HepG2 (cell line): Measurements from ENCODE around the gene ADGRG6. TPM values are rescaled to one million over a fixed set of nuclear protein-coding genes. Genes with fewer than 3 reads are reported as not detected.

Experiments used
- ATF1 ChIP-seq: IDR thresholded peaks from 2 replicates; pipeline ENCODE4 v1.6.1; 2016; ENCODE audit warnings: mild to moderate bottlenecking, control low read depth
- BRD4 ChIP-seq: sonication (generic); formaldehyde crosslinking; IDR thresholded peaks from 2 replicates; pipeline ENCODE4 v1.4.0; 2020; ENCODE audit warnings: missing genetic modification reagents
- CCAR2 ChIP-seq: fragments of 200-400 bp; formaldehyde crosslinking; optimal IDR thresholded peaks from 2 replicates; pipeline ENCODE3; 2018; ENCODE audit warnings: low read depth, mild to moderate bottlenecking, low read length, moderate library complexity
- CREB1 ChIP-seq, 2 experiments: fragments of 450-650 bp in 1 of 2; IDR thresholded peaks; 2 replicates each; pipeline ENCODE4 v1.6.1; 2016 to 2017; ENCODE audit warnings: control low read depth in 1 of 2, mild to moderate bottlenecking in 1 of 2, missing compliant biosample characterization in 1 of 2, missing genetic modification characterization in 1 of 2
- HCFC1 ChIP-seq: fragments of 150-350 bp; IDR thresholded peaks from 2 replicates; pipeline ENCODE4 v1.6.1; 2014; ENCODE audit warnings: low read depth, low read length
- HDAC6 ChIP-seq: fragments of 200-600 bp; sonication (generic); IDR thresholded peaks from 2 replicates; pipeline ENCODE4 v1.7.0; 2017; ENCODE audit warnings: mild to moderate bottlenecking, antibody characterized with exemption, low read length, low read depth
- HNF4G ChIP-seq, 2 experiments: sonication (generic) in 1 of 2; formaldehyde crosslinking in 1 of 2; IDR thresholded peaks; 2 replicates each; pipeline versions ENCODE4 v1.4.0 to v1.6.1; 2011 to 2020; ENCODE audit warnings: borderline replicate concordance in 2 of 2, low read depth in 2 of 2, mild to moderate bottlenecking in 2 of 2, low read length in 1 of 2, missing genetic modification reagents in 1 of 2, moderate library complexity in 1 of 2
- JDP2 ChIP-seq: sonication (generic); formaldehyde crosslinking; IDR thresholded peaks from 2 replicates; pipeline ENCODE4 v1.8.1; 2022; ENCODE audit warnings: missing genetic modification reagents, borderline replicate concordance
- KDM4B ChIP-seq: sonication (generic); formaldehyde crosslinking; IDR thresholded peaks from 2 replicates; pipeline ENCODE4 v1.4.0; 2020; ENCODE audit warnings: missing genetic modification reagents
- MAF1 ChIP-seq: sonication (generic); formaldehyde crosslinking; IDR thresholded peaks from 2 replicates; pipeline ENCODE4 v1.5.0; 2020; ENCODE audit warnings: missing genetic modification reagents, borderline replicate concordance
- NAIF1 ChIP-seq: sonication (generic); formaldehyde crosslinking; IDR thresholded peaks from 2 replicates; pipeline ENCODE4 v1.5.0; 2020; ENCODE audit warnings: mild to moderate bottlenecking, missing genetic modification reagents, borderline replicate concordance
- NFIC ChIP-seq: IDR thresholded peaks from 2 replicates; pipeline ENCODE4 v1.6.1; 2012; ENCODE audit warnings: mild to moderate bottlenecking, low read length, inconsistent platforms
- NKX3-1 ChIP-seq: sonication (generic); formaldehyde crosslinking; IDR thresholded peaks from 2 replicates; pipeline ENCODE4 v1.5.0; 2020; ENCODE audit warnings: missing genetic modification reagents
- POLR2G ChIP-seq: fragments of 200-400 bp; formaldehyde crosslinking; IDR thresholded peaks from 2 replicates; pipeline ENCODE4 v1.6.1; 2018; ENCODE audit warnings: mild to moderate bottlenecking, low read depth, low read length, moderate library complexity
- RBM39 ChIP-seq: fragments of 200-400 bp; formaldehyde crosslinking; IDR thresholded peaks from one replicate; pipeline ENCODE4 v1.6.1; 2018; ENCODE audit warnings: antibody characterized with exemption, mild to moderate bottlenecking, low read depth, low read length; ENCODE audit not compliant: poor library complexity, severe bottlenecking
- RFX5 ChIP-seq: IDR thresholded peaks from 2 replicates; pipeline ENCODE4 v1.6.1; 2011; ENCODE audit warnings: low read depth, low read length, improper control_type of control experiment
- SNAPC2 ChIP-seq: sonication (generic); formaldehyde crosslinking; IDR thresholded peaks from 2 replicates; pipeline ENCODE4 v1.8.1; 2022; ENCODE audit warnings: mild to moderate bottlenecking, missing genetic modification reagents
- SRSF4 ChIP-seq: fragments of 200-400 bp; formaldehyde crosslinking; IDR thresholded peaks from one replicate; pipeline ENCODE4 v1.6.1; 2018; ENCODE audit warnings: mild to moderate bottlenecking, low read depth, low read length, moderate library complexity; ENCODE audit not compliant: poor library complexity, severe bottlenecking
- ZBTB38 ChIP-seq: sonication (generic); formaldehyde crosslinking; IDR thresholded peaks from 2 replicates; pipeline ENCODE4 v1.5.1; 2020; ENCODE audit warnings: mild to moderate bottlenecking, missing genetic modification reagents
- ZC3H13 ChIP-seq: sonication (generic); formaldehyde crosslinking; IDR thresholded peaks from 2 replicates; pipeline ENCODE4 v1.8.1; 2023; ENCODE audit warnings: mild to moderate bottlenecking, missing genetic modification reagents, moderate library complexity
- ZFP36L1 ChIP-seq: sonication (generic); formaldehyde crosslinking; IDR thresholded peaks from 2 replicates; pipeline ENCODE4 v1.8.0; 2022; ENCODE audit warnings: mild to moderate bottlenecking, missing genetic modification reagents, moderate library complexity
- ZFP90 ChIP-seq: sonication (generic); formaldehyde crosslinking; IDR thresholded peaks from 2 replicates; pipeline ENCODE4 v1.8.0; 2022; ENCODE audit warnings: missing genetic modification reagents, mild to moderate bottlenecking, inconsistent platforms, borderline replicate concordance
- ZMYM4 ChIP-seq: sonication (generic); formaldehyde crosslinking; IDR thresholded peaks from 2 replicates; pipeline ENCODE4 v1.8.1; 2023; ENCODE audit warnings: mild to moderate bottlenecking, missing genetic modification reagents
- ZNF350 ChIP-seq: sonication (generic); formaldehyde crosslinking; IDR thresholded peaks from 2 replicates; pipeline ENCODE4 v1.4.0; 2020; ENCODE audit warnings: mild to moderate bottlenecking, low read depth, missing genetic modification reagents, borderline replicate concordance
- ZNF543 ChIP-seq: sonication (generic); formaldehyde crosslinking; IDR thresholded peaks from 2 replicates; pipeline ENCODE4 v1.4.0; 2020; ENCODE audit warnings: mild to moderate bottlenecking, missing genetic modification reagents
- ZNF552 ChIP-seq: sonication (generic); formaldehyde crosslinking; IDR thresholded peaks from 2 replicates; pipeline ENCODE4 v1.9.0; 2022; ENCODE audit warnings: missing genetic modification reagents, mild to moderate bottlenecking, borderline replicate concordance
- ZNF782 ChIP-seq: sonication (generic); formaldehyde crosslinking; IDR thresholded peaks from 2 replicates; pipeline ENCODE4 v1.4.0; 2020; ENCODE audit warnings: missing genetic modification reagents, mild to moderate bottlenecking, borderline replicate concordance
- ZSCAN20 ChIP-seq: sonication (generic); formaldehyde crosslinking; IDR thresholded peaks from 2 replicates; pipeline ENCODE4 v1.4.0; 2020; ENCODE audit warnings: missing genetic modification reagents, mild to moderate bottlenecking, borderline replicate concordance
- polyA plus RNA-seq, 8 experiments: library from polyadenylated mRNA; depleted of rRNA in 3 of 8; stranded (reverse) in 7 of 8; unstranded in 1 of 8; fragments of >200 nt; fragmentation: Illumina TruSeq in 4 of 8; extraction: Trizol in 4 of 8; gene quantifications; 2 replicates each; pipeline versions ENCODE4 v1.2.1 to v1.2.3, GENCODE V29; 2011 to 2016; ENCODE audit warnings: low read depth in 4 of 8, missing spikeins in 1 of 8, mixed read lengths in 1 of 8; ENCODE audit not compliant: insufficient read depth in 1 of 8
- total RNA-seq, 5 experiments: library from RNA; depleted of rRNA; stranded (reverse); fragments of >200 nt; fragmentation: Illumina TruSeq; extraction: Trizol; gene quantifications; 2 replicates each; pipeline ENCODE4 v1.2.3, GENCODE V29; 2016; ENCODE audit warnings: low read depth in 1 of 5
- TF ChIP-seq, protein P1 (sequence below): sonication (generic); formaldehyde crosslinking; conservative IDR thresholded peaks from 2 replicates; pipeline ENCODE4 v1.4.0; 2020; ENCODE audit warnings: missing genetic modification reagents
- TF ChIP-seq, protein P2 (sequence below): sonication (generic); formaldehyde crosslinking; IDR thresholded peaks from 2 replicates; pipeline ENCODE4 v1.4.0; 2020; ENCODE audit warnings: mild to moderate bottlenecking, missing genetic modification reagents

ADGRG6 gene
- total and polyA plus RNA-seq, 2 of the 13 experiments (the other 11 are each of a cell fraction or from before 2014, with no cell fraction given) = 129 to 249 TPM

DNA sequence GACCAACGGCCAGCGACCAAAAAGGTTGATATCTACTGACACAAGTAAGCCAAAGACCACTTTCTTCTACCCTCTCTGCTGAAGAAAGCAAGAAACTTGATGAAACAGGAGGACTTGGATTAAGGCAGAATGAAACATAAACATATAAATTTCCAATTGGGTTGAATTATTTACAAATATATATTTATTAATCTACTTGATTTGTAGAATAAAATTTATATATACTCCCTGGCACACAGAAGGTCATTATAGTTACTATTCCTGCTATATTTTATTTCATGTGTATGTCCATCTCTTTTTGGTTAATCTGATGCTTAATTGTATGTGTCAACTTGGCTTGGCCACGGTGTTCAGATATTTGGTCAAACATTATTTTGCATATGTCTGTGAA is 4.2 kb upstream of the ADGRG6 start (continued):
- TF ChIP-seq ZSCAN20 (CRISPR knock-in tag) (no peak), ZNF350 (CRISPR knock-in tag) (no peak), SNAPC2 (CRISPR knock-in tag) (no peak), SRSF4 (no peak), HCFC1 (no peak), ZMYM4 (no peak), MAF1 (no peak), RFX5 (no peak), ZBTB38 (CRISPR knock-in tag) (no peak), POLR2G (no peak), KDM4B (CRISPR knock-in tag) (no peak), CREB1 (IDR thresholded peaks at IDR 0.05) (no peak), CREB1 (CRISPR knock-in tag; IDR thresholded peaks at IDR 0.05) (no peak), CCAR2 (no peak), NKX3-1 (CRISPR knock-in tag) (0 out of 2 replicates have a peak, but pooled peaks have one; percentile 62), ZFP36L1 (CRISPR knock-in tag) (0 out of 2 replicates have a peak, but pooled peaks have one; percentile 3), JDP2 (CRISPR knock-in tag) (no peak), NFIC (0 out of 2 replicates have a peak, but pooled peaks have one; percentile 7), ATF1 (CRISPR knock-in tag) (no peak), ZC3H13 (CRISPR knock-in tag) (no peak), ZNF782 (no peak), RBM39 (no peak), NAIF1 (CRISPR knock-in tag) (0 out of 2 replicates have a peak, but pooled peaks have one; percentile 46), BRD4 (CRISPR knock-in tag) (no peak), HNF4G (IDR thresholded peaks at IDR 0.05; ENCODE audit: borderline replicate concordance, low read depth, low read length) (no peak), HNF4G (CRISPR knock-in tag; IDR thresholded peaks at IDR 0.05; ENCODE audit: borderline replicate concordance, low read depth) (no peak), ZNF552 (CRISPR knock-in tag) (no peak), ZNF543 (0 out of 2 replicates have a peak, but pooled peaks have one; percentile 14), ZFP90 (no peak), HDAC6 (no peak)
- TF ChIP-seq, protein P1, sequence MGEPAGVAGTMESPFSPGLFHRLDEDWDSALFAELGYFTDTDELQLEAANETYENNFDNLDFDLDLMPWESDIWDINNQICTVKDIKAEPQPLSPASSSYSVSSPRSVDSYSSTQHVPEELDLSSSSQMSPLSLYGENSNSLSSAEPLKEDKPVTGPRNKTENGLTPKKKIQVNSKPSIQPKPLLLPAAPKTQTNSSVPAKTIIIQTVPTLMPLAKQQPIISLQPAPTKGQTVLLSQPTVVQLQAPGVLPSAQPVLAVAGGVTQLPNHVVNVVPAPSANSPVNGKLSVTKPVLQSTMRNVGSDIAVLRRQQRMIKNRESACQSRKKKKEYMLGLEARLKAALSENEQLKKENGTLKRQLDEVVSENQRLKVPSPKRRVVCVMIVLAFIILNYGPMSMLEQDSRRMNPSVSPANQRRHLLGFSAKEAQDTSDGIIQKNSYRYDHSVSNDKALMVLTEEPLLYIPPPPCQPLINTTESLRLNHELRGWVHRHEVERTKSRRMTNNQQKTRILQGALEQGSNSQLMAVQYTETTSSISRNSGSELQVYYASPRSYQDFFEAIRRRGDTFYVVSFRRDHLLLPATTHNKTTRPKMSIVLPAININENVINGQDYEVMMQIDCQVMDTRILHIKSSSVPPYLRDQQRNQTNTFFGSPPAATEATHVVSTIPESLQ (CRISPR knock-in tag) = no peak
- TF ChIP-seq, protein P2, sequence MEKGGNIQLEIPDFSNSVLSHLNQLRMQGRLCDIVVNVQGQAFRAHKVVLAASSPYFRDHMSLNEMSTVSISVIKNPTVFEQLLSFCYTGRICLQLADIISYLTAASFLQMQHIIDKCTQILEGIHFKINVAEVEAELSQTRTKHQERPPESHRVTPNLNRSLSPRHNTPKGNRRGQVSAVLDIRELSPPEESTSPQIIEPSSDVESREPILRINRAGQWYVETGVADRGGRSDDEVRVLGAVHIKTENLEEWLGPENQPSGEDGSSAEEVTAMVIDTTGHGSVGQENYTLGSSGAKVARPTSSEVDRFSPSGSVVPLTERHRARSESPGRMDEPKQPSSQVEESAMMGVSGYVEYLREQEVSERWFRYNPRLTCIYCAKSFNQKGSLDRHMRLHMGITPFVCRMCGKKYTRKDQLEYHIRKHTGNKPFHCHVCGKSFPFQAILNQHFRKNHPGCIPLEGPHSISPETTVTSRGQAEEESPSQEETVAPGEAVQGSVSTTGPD (CRISPR knock-in tag) = no peak
